HepG2 (cell line): ENCODE data around the gene FMO3. TPM values are rescaled to one million over a fixed set of nuclear protein-coding genes. Genes with fewer than 3 reads are reported as not detected.

Experiments used
- ATAC-seq: fragments of 200-7000 bp; cut with Tn5 transposase; 3 replicates; pipeline ENCODE4 v1.9.1; 2020; ENCODE audit warnings: mild to moderate bottlenecking, moderate library complexity
- BruUV-seq: library from RNA; stranded (reverse); fragments of 400-500 nt; replicated peaks from 2 replicates; lab custom pipeline; 2021; lab: Mats Ljungman, UMichigan
- CTCF ChIA-PET: fragments of 300-600 bp; formaldehyde crosslinking; extraction: SDS; loops from one replicate; lab custom pipeline; 2021; ENCODE audit warnings: low total read pairs, inconsistent platforms, low intra/inter-chr PET ratio; lab: Yijun Ruan, JAX
- POLR2A ChIA-PET: fragments of 350-600 bp; sonication (Branson Sonifier 250); formaldehyde crosslinking; loops from one replicate; lab custom pipeline; 2020; ENCODE audit warnings: antibody characterized with exemption, inconsistent platforms; lab: Yijun Ruan, JAX
- DNase-seq: peaks from one replicate; pipeline ENCODE4 v3.0.0-alpha.2; 2015; ENCODE audit warnings: low spot score
- FAIRE-seq: peaks from 3 replicates; lab custom pipeline; 2011; peaks lifted over from hg19 to GRCh38; lab: Jason Lieb, UNC
- H2AFZ ChIP-seq: one replicate; pipeline ENCODE4 v1.6.1; 2011; ENCODE audit warnings: low read length, inconsistent platforms
- H3K27ac ChIP-seq: fragments of 300-600 bp; 3 replicates; pipeline ENCODE4 v1.8.0; 2011; ENCODE audit warnings: mixed run types, mild to moderate bottlenecking, mixed read lengths, low read length, inconsistent platforms; ENCODE audit not compliant: insufficient read depth; ENCODE audit errors: extremely low read length
- H3K27me3 ChIP-seq, 2 experiments: fragments of 200-600 bp in 1 of 2; 2 replicates in 1 of 2; 3 replicates in 1 of 2; pipeline versions ENCODE4 v1.6.0 to v1.8.0; 2011; ENCODE audit warnings: low read length in 2 of 2, mild to moderate bottlenecking in 2 of 2, moderate library complexity in 2 of 2, inconsistent platforms in 1 of 2; ENCODE audit not compliant: insufficient read depth in 2 of 2, control insufficient read depth in 1 of 2
- H3K36me3 ChIP-seq, 2 experiments: fragments of 200-600 bp in 1 of 2; replicated peaks in 1 of 2; 2 replicates in 1 of 2; 3 replicates in 1 of 2; pipeline versions ENCODE4 v1.5.1 to v1.8.0; 2011; ENCODE audit warnings: low read length in 2 of 2, inconsistent platforms in 1 of 2; ENCODE audit not compliant: insufficient read depth in 2 of 2, control insufficient read depth in 1 of 2
- H3K4me1 ChIP-seq: 2 replicates; pipeline ENCODE4 v1.5.1; 2012; ENCODE audit warnings: low read length, inconsistent platforms; ENCODE audit not compliant: insufficient read depth
- H3K4me2 ChIP-seq: 2 replicates; pipeline ENCODE4 v1.6.0; 2011; ENCODE audit warnings: low read depth, low read length, inconsistent platforms
- H3K4me3 ChIP-seq, 3 experiments: fragments of 200-600 bp in 1 of 3; sonication (generic), shearing (Covaris generic) in 1 of 3; replicated peaks in 1 of 3; 2 replicates each; pipeline ENCODE4 v1.5.1; 2011 to 2016; ENCODE audit warnings: low read length in 3 of 3, inconsistent platforms in 2 of 3, low read depth in 2 of 3, mild to moderate bottlenecking in 2 of 3, control low read depth in 1 of 3, mixed read lengths in 1 of 3; ENCODE audit not compliant: insufficient read depth in 1 of 3
- H3K79me2 ChIP-seq: one replicate; pipeline ENCODE4 v1.6.1; 2011; ENCODE audit warnings: low read length, inconsistent platforms; ENCODE audit not compliant: insufficient read depth
- H3K9ac ChIP-seq: 2 replicates; pipeline ENCODE4 v1.6.0; 2011; ENCODE audit warnings: mild to moderate bottlenecking, low read depth, low read length, inconsistent platforms; ENCODE audit not compliant: insufficient read depth
- H3K9me3 ChIP-seq: 2 replicates; pipeline ENCODE4 v1.5.1; 2012; ENCODE audit warnings: mild to moderate bottlenecking, low read length
- H4K20me1 ChIP-seq: 2 replicates; pipeline ENCODE4 v1.6.0; 2011; ENCODE audit warnings: inconsistent platforms, mild to moderate bottlenecking, low read length, moderate library complexity; ENCODE audit not compliant: insufficient read depth
- ATF4 ChIP-seq, 2 experiments: fragments of 450-650 bp in 1 of 2; sonication (generic) in 1 of 2; formaldehyde crosslinking; IDR thresholded peaks; 2 replicates each; pipeline versions ENCODE4 v1.5.0 to v1.8.0; 2020 to 2022; ENCODE audit warnings: mild to moderate bottlenecking in 1 of 2, missing genetic modification reagents in 1 of 2
- IKZF5 ChIP-seq: IDR thresholded peaks from 2 replicates; pipeline ENCODE4 v1.6.1; 2018; ENCODE audit warnings: missing genetic modification reagents, mild to moderate bottlenecking, missing compliant biosample characterization
- KDM3A ChIP-seq: IDR thresholded peaks from 2 replicates; pipeline ENCODE4 v1.6.1; 2018; ENCODE audit warnings: low read depth, missing compliant biosample characterization
- PHF21A ChIP-seq: sonication (generic); formaldehyde crosslinking; IDR thresholded peaks from 2 replicates; pipeline ENCODE4 v1.5.0; 2020; ENCODE audit warnings: mild to moderate bottlenecking, missing genetic modification reagents
- PRDM4 ChIP-seq: sonication (generic); formaldehyde crosslinking; IDR thresholded peaks from 2 replicates; pipeline ENCODE4 v1.9.0; 2021; ENCODE audit warnings: missing genetic modification reagents, borderline replicate concordance
- REXO4 ChIP-seq: sonication (generic); formaldehyde crosslinking; IDR thresholded peaks from 2 replicates; pipeline ENCODE4 v1.8.0; 2022; ENCODE audit warnings: missing genetic modification reagents, mild to moderate bottlenecking, borderline replicate concordance
- SMAD9 ChIP-seq: sonication (generic); formaldehyde crosslinking; IDR thresholded peaks from 2 replicates; pipeline ENCODE4 v1.5.1; 2020; ENCODE audit warnings: mild to moderate bottlenecking, missing genetic modification reagents
- SP2 ChIP-seq: sonication (generic); formaldehyde crosslinking; IDR thresholded peaks from 2 replicates; pipeline ENCODE4 v1.5.1; 2020; ENCODE audit warnings: mild to moderate bottlenecking, missing genetic modification reagents
- ZNF10 ChIP-seq: sonication (generic); formaldehyde crosslinking; IDR thresholded peaks from 2 replicates; pipeline ENCODE4 v1.4.0; 2020; ENCODE audit warnings: mild to moderate bottlenecking, low read depth, missing genetic modification reagents, borderline replicate concordance
- ZNF24 ChIP-seq: fragments of 450-650 bp; IDR thresholded peaks from 2 replicates; pipeline ENCODE4 v1.6.1; 2017; ENCODE audit warnings: antibody characterized with exemption, mild to moderate bottlenecking
- ZNF383 ChIP-seq: sonication (generic); formaldehyde crosslinking; IDR thresholded peaks from 2 replicates; pipeline ENCODE4 v1.4.0; 2020; ENCODE audit warnings: missing genetic modification reagents, mild to moderate bottlenecking, borderline replicate concordance
- ZNF549 ChIP-seq: sonication (generic); formaldehyde crosslinking; IDR thresholded peaks from 2 replicates; pipeline ENCODE4 v1.5.0; 2020; ENCODE audit warnings: missing genetic modification reagents
- ZNF564 ChIP-seq: sonication (generic); formaldehyde crosslinking; IDR thresholded peaks from 2 replicates; pipeline ENCODE4 v1.8.1; 2023; ENCODE audit warnings: mild to moderate bottlenecking, missing genetic modification reagents
- ZNF746 ChIP-seq: sonication (generic); formaldehyde crosslinking; IDR thresholded peaks from 2 replicates; pipeline ENCODE4 v1.8.0; 2022; ENCODE audit warnings: mild to moderate bottlenecking, missing genetic modification reagents
- WGBS: methylation state at CpG from one replicate; pipeline ENCODE4 v1.1.6; 2017; ENCODE audit warnings: low lambda C conversion rate; 5-methylcytosine and 5-hydroxymethylcytosine counted together
- in situ Hi-C: cut with HindIII; loops from 2 replicates; pipeline ENCODE4 v1.10.0; 2017; ENCODE audit warnings: low pct_unique_long_range_greater_than_20kb; ENCODE audit not compliant: extremely low pct_ligation_motif_present
- intact Hi-C: fragments of 100-400 bp; cut with micrococcal nuclease; formaldehyde crosslinking; loops from one replicate; pipeline ENCODE4 v1.10.0; 2022; ENCODE audit not compliant: unreplicated experiment
- polyA plus RNA-seq, 8 experiments: library from polyadenylated mRNA; depleted of rRNA in 3 of 8; stranded (reverse) in 7 of 8; unstranded in 1 of 8; fragments of >200 nt; fragmentation: Illumina TruSeq in 4 of 8; extraction: Trizol in 4 of 8; gene quantifications; 2 replicates each; pipeline versions ENCODE4 v1.2.1 to v1.2.3, GENCODE V29; 2011 to 2016; ENCODE audit warnings: low read depth in 4 of 8, missing spikeins in 1 of 8, mixed read lengths in 1 of 8; ENCODE audit not compliant: insufficient read depth in 1 of 8
- total RNA-seq, 5 experiments: library from RNA; depleted of rRNA; stranded (reverse); fragments of >200 nt; fragmentation: Illumina TruSeq; extraction: Trizol; gene quantifications; 2 replicates each; pipeline ENCODE4 v1.2.3, GENCODE V29; 2016; ENCODE audit warnings: low read depth in 1 of 5

The FMO3 gene
- total and polyA plus RNA-seq, 2 of the 13 experiments (the other 11 are each of a cell fraction or from before 2014, with no cell fraction given): not detected

- BruUV-seq: no TSS peak
- CTCF ChIA-PET: no interaction called here
- WGBS: 0% methylated on average over 2 of the region's 3 CpGs
Measured at GRCh38 chr1:171055966-171056643, 34.6 kb upstream of the FMO3 start.

More at GRCh38 chr1:171055966-171056643, 34.6 kb upstream of the FMO3 start:
- POLR2A ChIA-PET: no interaction called here
- DNase-seq (no peak), ATAC-seq (no peak), FAIRE-seq (no peak)
- TF ChIP-seq ZNF24: no peak
- TF ChIP-seq KDM3A: no peak
- TF ChIP-seq ZNF564 (CRISPR knock-in tag): no peak
- TF ChIP-seq SMAD9: no peak
- no peak for TF ChIP-seq SP2
- no peak for TF ChIP-seq ZNF10 (CRISPR knock-in tag)
- no peak for TF ChIP-seq ZNF383
- TF ChIP-seq PRDM4 (CRISPR knock-in tag): no peak
- no peak for TF ChIP-seq PHF21A
- TF ChIP-seq ZNF549 (CRISPR knock-in tag): no peak
- TF ChIP-seq REXO4 (CRISPR knock-in tag): no peak
- TF ChIP-seq IKZF5: no peak
- TF ChIP-seq ATF4 (CRISPR knock-in tag; IDR thresholded peaks at IDR 0.05): no peak
- no peak for TF ChIP-seq ZNF746
- H3K4me3 ChIP-seq: no peak overlapping the region
- no peaks in the 10 kb centered on the region for H3K79me2 ChIP-seq
- H3K27ac ChIP-seq: no peak overlapping the region
- in situ Hi-C loops: no loop called here
- H3K4me2 ChIP-seq: no peak overlapping the region
- no peaks in the 10 kb centered on the region for H3K27me3 ChIP-seq
- no peak overlapping the region for H3K9ac ChIP-seq
- H3K36me3 ChIP-seq: no peaks in the 10 kb centered on the region
- H3K4me1 ChIP-seq: no peaks in the 10 kb centered on the region
- H3K9me3 ChIP-seq: peaks cover 33% of the 10 kb centered on the region
- intact Hi-C loops: no loop called here
- no peaks in the 10 kb centered on the region for H4K20me1 ChIP-seq
- no peak overlapping the region for H2AFZ ChIP-seq
